HEK293T (cell line): ENCODE measurements around the gene NR3C2.

Source experiments
- CTBP1 ChIP-seq: fragments of 450-650 bp; IDR thresholded peaks from 2 replicates; pipeline ENCODE4 v1.6.1; 2016; ENCODE audit warnings: borderline replicate concordance
- FOXK2 ChIP-seq: fragments of 450-650 bp; IDR thresholded peaks from 2 replicates; pipeline ENCODE4 v1.6.1; 2016; ENCODE audit warnings: mild to moderate bottlenecking

GRCh38 chr4:148487181-148487580, 45.0 kb upstream of the NR3C2 start:
- TF ChIP-seq CTBP1 = no peak
- TF ChIP-seq FOXK2 = no peak
